HG02973 (cell line): Measurements from ENCODE around the gene NSMCE4A.
"Not testable (repeated sequence)": the region's sequence is repeated elsewhere in the genome, so short reads cannot be mapped to it uniquely, and the experiment has no call there.

Source experiments
- ATAC-seq: cut with Tn5 transposase; IDR thresholded peaks from one replicate; pipeline ENCODE4 v1.9.1; 2021; ENCODE audit warnings: moderate library complexity; ENCODE audit not compliant: unreplicated experiment

NSMCE4A gene

GRCh38 chr10:121990015-121990677 lies 15.1 kb upstream of the NSMCE4A start:
- no peak for ATAC-seq

- ATAC-seq, result no peak
These were observed 13.6 kb upstream of the NSMCE4A start, which contains the start of gene TACC2 for GRCh38 chr10:121988361-121989324. TACC2 (plus strand) TSS chr10:121989163; CDS start chr10:122021982, 32,819 bp downstream.

DNA sequence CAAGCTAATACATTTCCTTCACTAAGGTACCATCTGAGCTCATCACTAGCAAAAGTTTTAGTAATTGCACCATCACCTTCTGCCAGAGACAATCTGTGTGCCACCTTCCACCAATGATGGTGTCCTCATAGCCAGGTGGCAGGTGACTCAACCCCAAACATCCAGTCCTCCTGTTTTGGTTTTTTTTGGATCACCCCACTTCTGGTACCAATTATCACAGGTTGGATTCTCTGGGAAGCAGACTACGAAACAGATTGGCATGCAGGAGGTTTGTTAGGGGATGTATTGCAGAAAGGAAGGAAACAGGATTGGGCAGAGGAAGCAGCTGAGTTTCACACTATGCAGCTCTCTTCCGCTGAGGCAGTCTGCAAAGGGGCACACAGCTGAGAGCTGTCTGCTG lies 9.4 kb upstream of the NSMCE4A start:
- ATAC-seq, result no peak

DNA sequence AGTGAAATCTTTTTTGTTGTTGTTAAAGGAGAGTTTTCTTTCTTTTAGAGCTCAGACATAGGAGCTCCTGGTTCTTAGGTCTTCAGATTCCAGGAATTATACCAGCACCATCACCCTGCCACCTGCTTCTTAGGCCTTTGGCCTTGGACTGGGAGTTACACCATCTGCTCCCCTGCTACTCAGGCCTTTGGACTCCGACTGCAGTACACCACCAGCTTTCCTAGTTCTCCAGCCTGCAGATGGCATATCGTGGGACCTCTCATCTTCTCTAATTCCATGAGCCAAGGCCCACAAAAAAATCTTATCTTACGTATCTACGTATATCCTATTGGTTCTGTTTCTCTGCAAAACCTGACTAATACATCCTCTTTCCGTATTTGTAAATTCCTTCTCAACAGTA lies 8.8 kb upstream of the NSMCE4A start:
- ATAC-seq, result no peak

DNA sequence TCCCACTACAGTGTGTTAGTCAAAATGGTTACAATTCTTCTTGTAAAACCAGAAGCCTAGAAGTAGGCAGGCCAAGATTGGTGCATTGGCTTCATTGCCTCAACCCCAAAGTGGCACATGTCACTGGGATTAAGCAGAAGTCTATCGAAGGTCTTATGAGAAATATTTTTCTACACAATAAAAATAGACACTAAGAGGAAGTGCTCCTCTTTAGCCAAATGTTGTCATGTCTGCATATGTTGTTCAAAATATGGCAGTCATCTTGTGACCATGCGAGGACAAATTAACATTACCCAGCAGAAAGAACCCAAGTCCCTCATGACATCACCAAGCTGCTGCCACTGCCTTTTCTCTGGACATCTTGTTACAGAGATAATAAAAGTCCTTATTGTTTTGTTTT lies 6.3 kb upstream of the NSMCE4A start:
- no peak for ATAC-seq

DNA sequence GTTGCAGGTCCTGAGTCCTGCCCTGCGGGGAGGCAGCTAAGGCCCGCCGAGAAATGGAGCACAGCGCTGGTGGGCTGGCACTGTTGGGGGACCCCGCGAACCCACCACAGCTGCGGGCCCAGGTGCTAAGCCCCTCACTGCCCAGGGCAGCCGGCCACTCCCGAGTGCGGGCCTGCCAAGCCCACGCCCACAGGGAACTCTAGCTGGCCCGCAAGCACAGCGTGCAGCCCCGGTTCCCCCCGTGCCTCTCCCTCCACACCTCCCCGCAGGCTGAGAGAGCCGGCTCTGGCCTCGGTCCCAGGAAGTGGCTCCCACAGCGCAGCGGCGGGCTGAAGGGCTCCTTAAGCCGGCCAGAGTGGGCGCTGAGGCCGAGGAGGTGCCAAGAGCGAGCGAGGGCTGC lies 3.5 kb upstream of the NSMCE4A start:
- no peak for ATAC-seq

DNA sequence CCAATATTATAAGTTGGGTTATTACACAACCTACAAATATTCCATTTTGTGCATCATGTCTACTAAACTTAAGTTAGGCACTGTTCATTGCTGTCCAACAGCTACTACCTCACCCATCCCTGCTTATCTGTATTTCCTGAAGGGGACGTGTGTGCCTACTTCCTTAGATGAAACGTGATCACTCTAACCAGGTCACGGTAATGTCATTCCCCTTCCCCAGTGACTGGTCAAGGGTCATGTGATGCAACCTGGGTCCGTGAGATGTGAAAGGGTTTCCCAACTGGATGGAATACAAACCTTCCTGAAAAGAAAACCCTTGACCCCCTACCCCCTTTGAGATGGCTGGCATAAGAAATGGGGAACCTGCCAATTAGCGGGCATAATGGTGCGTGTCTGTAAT lies 1.6 kb upstream of the NSMCE4A start:
- no peak for ATAC-seq

DNA sequence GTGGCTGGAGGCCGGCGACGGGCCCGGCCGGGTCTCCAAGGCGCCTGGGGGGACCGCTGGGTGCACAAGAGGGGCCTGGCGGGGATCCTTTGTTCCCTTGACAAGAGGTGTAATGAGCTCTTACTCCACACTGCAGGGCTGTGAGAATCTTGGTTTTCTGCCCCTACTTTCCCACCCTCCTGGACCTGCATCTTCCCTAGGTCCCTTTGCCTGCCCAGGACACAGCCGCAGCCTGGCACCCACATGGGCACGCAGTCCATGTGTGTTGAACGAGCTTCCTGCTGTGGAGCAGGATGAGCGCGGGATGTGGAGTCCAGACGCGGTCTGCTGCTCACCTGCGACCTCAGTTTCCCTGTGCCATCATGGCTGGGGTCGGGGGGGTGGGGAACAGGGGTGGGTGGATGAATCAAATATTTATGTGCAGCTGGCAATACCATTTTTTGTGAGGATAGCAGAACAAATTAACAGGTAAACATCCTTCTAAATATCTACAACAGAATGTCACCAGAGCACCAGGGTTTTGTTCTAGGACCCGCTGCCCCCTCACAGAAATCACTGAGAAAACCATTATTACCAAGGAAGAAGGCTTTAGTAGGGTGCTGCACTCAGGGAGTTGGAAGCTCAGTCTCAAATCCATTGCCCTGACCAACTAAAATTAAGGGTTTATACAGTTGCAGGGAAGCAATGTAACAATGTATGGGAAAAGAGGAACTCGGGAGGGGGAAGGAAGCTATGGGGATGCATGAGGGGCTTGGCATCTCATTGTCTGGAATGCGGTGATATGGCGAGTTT lies 474 bp upstream of the NSMCE4A start:
- no peak for ATAC-seq

DNA sequence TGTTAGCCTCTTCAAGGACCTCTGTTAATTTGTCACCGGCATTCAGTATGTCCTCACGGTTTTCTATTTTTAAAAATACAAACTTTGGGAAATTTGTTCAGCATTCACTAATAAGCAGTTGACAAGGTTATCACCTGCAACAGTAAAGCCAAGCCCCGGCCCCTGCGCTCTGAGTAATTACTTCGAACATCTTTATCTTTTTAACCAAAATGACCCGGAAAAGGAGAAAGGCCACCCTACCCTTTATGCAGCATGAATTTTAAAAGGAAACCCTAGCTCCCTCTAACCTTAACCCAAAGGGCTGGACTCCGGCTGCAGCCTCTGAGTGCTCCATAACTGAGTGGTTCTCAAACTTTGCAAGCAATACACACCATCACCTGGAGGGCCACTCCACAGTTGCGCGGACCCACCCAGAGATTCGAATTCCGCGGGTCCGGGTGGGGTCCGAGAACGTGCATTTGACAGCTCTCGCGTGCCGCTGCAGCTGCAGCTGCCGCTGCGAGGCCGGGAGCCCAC lies 940 bp downstream of the NSMCE4A start:
- ATAC-seq, result peak; percentile 37

DNA sequence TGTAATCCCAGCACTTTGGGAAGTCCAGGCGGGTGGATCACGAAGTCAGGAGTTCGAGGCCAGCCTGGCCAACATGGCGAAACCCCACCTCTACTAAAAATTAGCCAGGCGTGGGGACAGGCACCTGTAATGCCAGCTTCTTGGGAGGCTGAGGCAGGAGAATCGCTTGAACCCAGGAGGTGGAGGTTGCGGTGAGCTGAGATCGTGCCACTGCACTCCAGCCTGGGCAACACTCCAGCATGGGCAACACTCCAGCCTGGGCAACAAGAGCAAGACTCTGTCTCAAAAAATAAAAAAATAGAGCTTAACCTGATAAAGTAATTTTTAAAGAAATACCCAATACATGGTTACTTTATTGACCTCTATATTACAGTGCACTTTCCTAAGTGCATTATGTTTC lies 5.9 kb downstream of the NSMCE4A start:
- ATAC-seq, result not testable (repeated sequence)

DNA sequence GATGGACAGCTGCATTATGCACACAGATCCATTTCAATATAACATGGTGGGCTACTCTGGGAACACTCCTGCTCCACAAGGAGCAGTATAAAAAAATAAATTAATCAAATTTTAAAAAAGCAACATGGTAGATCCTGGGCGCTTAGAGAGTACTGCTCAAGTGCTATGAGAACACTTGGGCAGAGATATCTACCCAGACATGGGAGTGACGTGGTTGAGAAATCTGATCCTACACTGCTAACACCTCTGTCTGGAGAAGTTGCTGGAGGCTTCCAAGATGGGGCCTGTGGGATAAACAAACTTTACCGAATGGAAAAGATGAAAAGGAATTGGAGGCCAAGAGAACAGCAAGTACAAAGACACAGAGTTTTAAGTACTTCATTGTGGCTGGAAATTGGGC lies 9.0 kb downstream of the NSMCE4A start:
- ATAC-seq, result no peak

DNA sequence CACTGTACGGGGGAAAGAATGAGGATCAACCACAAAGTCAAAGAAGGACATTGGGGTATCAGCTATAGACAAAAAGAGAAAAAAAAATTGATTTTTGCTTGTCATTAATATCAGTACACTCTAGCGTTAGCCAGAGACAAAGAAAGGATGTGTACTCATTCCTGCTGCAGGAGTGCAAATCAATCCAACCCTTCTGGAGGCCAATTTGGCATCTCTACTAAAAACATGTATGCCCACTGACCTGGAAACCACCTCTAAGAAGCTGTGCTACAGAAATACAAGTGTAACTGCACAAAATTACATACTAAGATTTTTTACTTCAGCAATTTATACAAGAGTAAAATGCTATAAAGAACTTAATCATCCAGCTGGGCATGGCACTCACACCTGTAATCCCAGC lies 13.6 kb downstream of the NSMCE4A start:
- no peak for ATAC-seq

GRCh38 chr10:121959671-121960070 lies 15.3 kb downstream of the NSMCE4A start:
- ATAC-seq, result no peak

GRCh38 chr10:121956111-121957061 lies 18.6 kb downstream of the NSMCE4A start:
- ATAC-seq, result no peak

- ATAC-seq, result no peak
These were observed 22.8 kb downstream of the NSMCE4A start for GRCh38 chr10:121952226-121952625.

DNA sequence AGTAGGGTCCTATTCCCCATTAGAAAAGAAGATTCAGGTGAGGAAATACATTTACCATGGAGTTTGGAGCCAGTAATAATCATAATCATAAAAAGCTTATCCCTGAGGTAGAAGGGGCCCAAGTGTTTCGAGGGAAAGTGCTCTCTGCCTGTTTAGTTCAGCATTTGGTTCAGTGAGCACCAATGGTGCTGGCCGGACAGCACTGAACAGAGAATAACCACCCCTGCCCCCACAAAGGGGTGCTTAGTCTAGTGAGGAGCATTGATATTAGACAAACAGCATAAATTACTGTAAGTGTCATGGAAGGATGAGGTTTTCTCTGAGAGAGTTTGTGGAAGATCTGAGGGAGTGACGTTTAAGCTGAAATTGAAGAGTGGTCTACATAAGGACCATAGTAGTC lies 25.6 kb downstream of the NSMCE4A start:
- no peak for ATAC-seq

DNA sequence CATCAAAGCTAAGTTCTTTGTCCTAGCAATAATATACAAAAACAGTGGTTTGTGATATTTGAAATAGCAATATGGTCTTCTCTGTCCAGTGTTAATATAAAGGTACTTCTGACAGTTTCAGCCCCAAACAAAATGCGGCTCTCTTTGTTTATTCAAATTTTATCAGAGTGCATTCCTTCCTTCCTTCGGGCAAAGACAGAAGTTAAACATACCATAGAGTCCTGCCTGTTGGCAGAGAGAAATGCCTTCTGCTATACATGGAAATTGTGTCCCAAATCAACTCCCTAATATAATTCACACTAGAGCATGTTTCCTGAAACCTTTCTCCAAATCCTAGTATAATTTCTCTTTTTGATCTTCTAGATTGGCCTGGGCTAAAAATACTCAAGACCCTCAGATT lies 26.0 kb downstream of the NSMCE4A start:
- ATAC-seq, result no peak

DNA sequence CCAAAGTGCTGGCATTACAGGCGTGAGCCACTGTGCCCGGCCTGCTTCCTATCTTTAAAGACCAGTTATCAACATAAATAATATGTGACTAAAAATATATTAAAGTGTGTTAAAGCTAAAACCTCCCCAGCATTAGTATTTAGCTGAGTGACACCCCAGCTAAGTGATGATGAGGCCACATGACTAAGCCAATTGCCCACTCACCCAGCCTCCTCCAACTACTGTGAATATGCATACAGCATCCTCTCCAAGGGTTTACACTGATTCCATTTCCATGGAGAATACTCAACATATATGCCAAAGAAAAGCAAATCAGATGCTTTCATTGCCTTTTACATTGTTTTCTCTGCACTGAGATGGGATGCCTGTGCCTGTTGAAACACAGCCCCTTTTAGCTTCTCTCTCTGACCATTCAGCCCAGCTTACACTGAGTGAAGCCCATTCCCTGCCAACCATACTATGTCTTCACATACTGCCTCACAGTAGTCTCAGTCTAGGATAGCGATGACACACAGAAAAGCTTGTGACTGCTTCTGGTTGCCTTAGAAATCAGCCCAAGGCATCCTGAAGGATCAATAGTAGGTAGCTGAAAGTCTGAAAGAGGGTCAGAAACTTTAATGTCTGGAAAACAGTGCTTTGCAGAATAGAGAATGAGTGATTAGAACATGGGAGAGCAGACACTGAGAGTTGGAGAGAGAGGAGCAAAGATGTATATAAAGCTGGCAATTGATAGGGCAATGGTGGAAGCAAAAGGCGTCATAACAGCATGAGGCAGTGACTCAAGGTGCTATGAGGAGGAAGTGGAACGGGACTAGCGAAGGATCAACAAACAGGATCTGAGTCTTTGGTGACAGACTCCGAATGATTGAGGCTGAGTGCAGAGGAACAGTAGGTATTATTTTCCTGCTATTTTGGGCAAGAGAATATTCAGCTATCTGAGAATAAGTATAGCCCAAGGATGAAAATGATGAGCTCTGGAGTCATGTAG lies 27.4 kb downstream of the NSMCE4A start:
- ATAC-seq, result no peak
